Right cardiac atrium (tissue), 5 donors: ENCODE results near the gene PRKAB2. TPM values are rescaled to one million over a fixed set of nuclear protein-coding genes. Genes with fewer than 3 reads are reported as not detected.
A peak's percentile ranks its signal among the peaks of the same experiment; 100 is the strongest.
"Not testable (repeated sequence)": the region's sequence is repeated elsewhere in the genome, so short reads cannot be mapped to it uniquely, and the experiment has no call there.

Source experiments
- ATAC-seq, 2 donors: fragments of 200-7000 bp; cut with Tn5 transposase; one replicate each; pipeline versions ENCODE4 v1.8.0 to v1.9.1; 2020; ENCODE audit warnings: moderate library complexity in 2 of 2, mild to moderate bottlenecking in 1 of 2
- DNase-seq, 3 donors: peaks; one replicate each; pipeline ENCODE4 v3.0.0-alpha.2; 2020
- H3K27ac ChIP-seq: one replicate; pipeline ENCODE4 v1.5.1; 2013; ENCODE audit warnings: mild to moderate bottlenecking, low read length, control low read depth, moderate library complexity
- H3K27me3 ChIP-seq: one replicate; pipeline ENCODE4 v1.6.1; 2013; ENCODE audit not compliant: control insufficient read depth, insufficient read depth
- H3K4me1 ChIP-seq: one replicate; pipeline ENCODE4 v1.6.1; 2013; ENCODE audit warnings: low read length; ENCODE audit not compliant: control insufficient read depth, insufficient read depth
- H3K4me3 ChIP-seq: one replicate; pipeline ENCODE4 v1.5.1; 2013; ENCODE audit warnings: low read length, control low read depth
- H3K9me3 ChIP-seq: one replicate; pipeline ENCODE4 v1.6.1; 2013; ENCODE audit warnings: low read length; ENCODE audit not compliant: control insufficient read depth
- WGBS: extraction: QIAGEN DNeasy Blood & Tissue Kit; methylation state at CpG from one replicate; pipeline ENCODE4 v1.1.7; 2013; 5-methylcytosine and 5-hydroxymethylcytosine counted together
- intact Hi-C, 4 donors: fragments of 100-400 bp; cut with DNase I; formaldehyde crosslinking; loops; one replicate each; pipeline versions ENCODE4 v1.11.0 to v1.14.0; 2022 to 2023
- polyA plus RNA-seq: library from polyadenylated mRNA; stranded (reverse); fragments of 200-250 nt; gene quantifications from one replicate; pipeline ENCODE4 v1.2.3, GENCODE V29; 2013
- total RNA-seq, 4 donors: library from RNA; stranded (reverse); fragmentation: NEBNext Ultra II Directional; extraction: Animal tissue kit (Norgen Biotek cat#: 25700); gene quantifications; one replicate each; pipeline ENCODE4 v1.2.1, GENCODE V29; 2021
- donor health status: healthy with polysubstance abuse.
- donor health status: DM: no; HTN: yes; CAD: no.
- donor health status: DM: no; HTN: no; CAD: no.
- donor health status: DM: no; HTN: yes; CAD: no; lungs with severe emphysema.
- donor health status: DM: yes; HTN: yes; CAD: no.

PRKAB2 gene
- total and polyA plus RNA-seq, 5 donors: 8.3 to 39.0 (median 23.1) TPM

DNA sequence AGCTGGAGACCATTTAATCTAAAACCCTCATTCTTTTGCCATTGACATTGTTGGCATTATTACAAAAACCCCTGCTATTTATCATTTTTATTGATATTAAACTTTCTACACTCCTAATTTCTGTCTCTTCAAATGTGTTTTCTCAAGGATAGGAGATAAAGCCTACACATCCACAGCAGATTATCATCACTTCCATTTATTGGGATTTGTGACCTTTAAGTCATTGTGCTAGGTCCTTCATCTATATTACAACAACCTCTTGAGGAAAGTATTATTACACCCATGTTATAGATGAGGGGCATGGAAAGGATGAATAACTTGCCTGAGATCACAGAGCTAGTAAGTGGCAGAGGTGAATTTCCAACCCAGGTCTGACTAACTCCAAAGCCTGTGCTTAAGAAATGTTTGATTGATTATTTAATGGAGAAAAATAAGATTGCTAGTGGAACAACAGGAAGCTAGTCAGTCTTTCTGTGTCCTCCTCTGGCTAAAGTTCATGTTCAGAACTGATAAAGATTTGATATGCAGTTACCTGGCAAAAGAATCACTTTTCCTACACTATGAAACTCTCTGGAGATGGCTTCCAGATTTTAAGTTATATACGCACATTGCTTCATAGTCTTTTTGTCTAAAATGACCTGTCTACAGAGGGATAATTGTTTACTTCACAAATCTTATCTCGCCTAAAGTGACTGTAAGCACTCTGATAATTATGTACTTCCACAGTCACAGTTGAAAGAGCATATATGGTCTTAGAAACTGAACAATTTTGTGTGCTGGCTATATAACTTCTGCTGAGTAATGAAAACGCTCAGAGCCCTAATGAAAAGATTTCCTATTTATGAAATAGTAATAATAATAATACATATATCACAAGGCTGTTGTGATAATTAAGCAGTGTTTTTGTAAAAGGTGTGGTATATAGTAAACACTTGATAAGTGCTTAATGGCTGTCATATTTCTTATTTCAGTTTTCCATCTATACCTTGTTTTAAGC is 37.9 kb upstream of the PRKAB2 start:
- DNase-seq (no peak), ATAC-seq (no peak)
- WGBS: 90% methylated on average over 3 of the region's 3 CpGs
- Histone ChIP-seq H3K9me3 (no peaks in the 10 kb centered on the region), H3K27ac (no peak overlapping the region), H3K4me1 (no peaks in the 10 kb centered on the region), H3K27me3 (no peaks in the 10 kb centered on the region), H3K4me3 (no peak overlapping the region)
- intact Hi-C loops: no loop called here

DNA sequence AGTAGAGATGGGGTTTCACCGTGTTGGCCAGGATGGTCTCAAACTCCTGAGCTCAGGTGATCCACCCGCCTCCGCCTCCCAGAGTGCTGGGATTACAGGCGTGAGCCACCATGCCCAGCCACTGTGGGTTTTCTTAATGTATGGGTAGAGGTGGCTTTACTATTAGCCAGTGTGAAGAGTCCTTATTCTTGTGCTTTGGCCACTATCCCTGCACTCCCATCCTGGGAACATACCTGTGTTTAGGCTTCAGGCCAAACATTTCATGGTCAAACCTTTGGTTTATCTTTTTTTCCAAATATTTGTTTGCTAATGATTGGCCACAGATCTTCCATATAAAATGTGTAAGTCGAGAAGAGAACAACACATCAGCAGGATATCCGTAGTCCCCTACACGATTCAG is 36.3 kb upstream of the PRKAB2 start:
- Histone ChIP-seq H3K9me3 (no peaks in the 10 kb centered on the region), H3K27ac (no peak overlapping the region), H3K4me1 (no peaks in the 10 kb centered on the region), H3K27me3 (no peaks in the 10 kb centered on the region), H3K4me3 (no peak overlapping the region)
- 96% methylated on average over 7 of the region's 7 CpGs for WGBS
- DNase-seq (no peak), ATAC-seq (no peak)
- intact Hi-C loops: no loop called here

DNA sequence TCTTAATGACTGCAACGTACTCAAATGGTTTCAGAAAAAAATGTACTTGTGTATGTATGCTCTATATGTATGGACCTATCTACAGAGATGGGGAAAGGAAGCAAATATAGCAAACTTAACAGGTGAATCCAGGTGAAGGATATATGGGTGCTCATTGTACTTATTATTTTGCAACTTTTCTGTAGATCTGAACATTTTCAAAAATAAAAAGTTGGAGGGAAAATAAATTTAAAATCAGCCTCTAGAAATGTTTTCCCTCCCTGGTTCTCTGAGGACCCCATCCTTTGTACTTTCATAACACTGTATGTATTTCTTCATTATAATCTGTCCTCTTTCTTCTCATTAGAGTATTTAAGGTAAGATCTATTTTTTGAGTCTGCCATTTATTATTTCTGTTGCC is 34.9 kb upstream of the PRKAB2 start:
- WGBS: 88% methylated on average over 1 of the region's 1 CpG
- intact Hi-C loops: no loop called here
- no peak overlapping the region for H3K4me3 ChIP-seq
- no peaks in the 10 kb centered on the region for H3K9me3 ChIP-seq
- H3K27ac ChIP-seq: no peak overlapping the region
- no peak for DNase-seq
- H3K4me1 ChIP-seq: no peaks in the 10 kb centered on the region
- H3K27me3 ChIP-seq: no peaks in the 10 kb centered on the region
- no peak for ATAC-seq

DNA sequence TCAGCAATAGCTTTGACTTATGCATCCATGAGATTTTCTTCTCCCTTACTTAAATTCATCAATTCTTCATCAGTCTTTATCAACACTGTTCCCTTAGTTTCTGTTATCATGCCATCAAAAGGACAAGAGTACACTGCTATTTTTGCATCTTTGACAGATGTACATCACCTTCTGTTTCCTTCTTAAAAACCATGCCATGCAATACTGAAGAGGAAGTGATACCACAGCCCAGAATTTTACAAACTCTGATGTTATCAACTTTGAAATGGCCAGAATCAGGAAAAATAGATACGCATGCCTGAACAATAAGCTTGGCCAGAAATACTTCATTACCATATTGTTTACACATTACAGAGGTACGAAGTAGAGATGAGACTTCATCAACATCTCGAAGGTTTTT is 31.8 kb upstream of the PRKAB2 start:
- intact Hi-C loops: no loop called here
- Histone ChIP-seq H3K4me3 (no peak overlapping the region), H3K9me3 (no peaks in the 10 kb centered on the region), H3K4me1 (no peaks in the 10 kb centered on the region), H3K27me3 (no peaks in the 10 kb centered on the region), H3K27ac (no peak overlapping the region)
- DNase-seq (no peak), ATAC-seq (no peak)
- 88% methylated on average over 3 of the region's 3 CpGs for WGBS

DNA sequence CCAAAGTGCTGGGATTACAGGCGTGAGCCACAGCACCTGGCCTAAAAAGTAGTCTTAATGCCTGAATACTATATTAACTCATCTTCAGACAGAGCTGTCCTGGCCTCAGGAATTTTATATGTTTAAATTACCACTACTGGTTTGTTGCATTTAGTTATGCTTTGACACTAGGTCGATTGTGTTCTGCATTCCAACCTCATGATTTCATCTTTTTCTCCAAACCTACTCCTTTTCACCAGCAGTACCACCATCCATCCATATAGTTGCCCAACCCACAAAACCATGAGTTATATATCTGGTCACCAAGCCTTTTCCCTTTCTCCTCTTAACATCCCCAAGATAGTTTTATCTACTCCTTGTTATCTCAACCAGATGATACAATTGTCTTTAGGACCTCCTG is 30.3 kb upstream of the PRKAB2 start:
- H3K9me3 ChIP-seq: no peaks in the 10 kb centered on the region
- no peak overlapping the region for H3K27ac ChIP-seq
- H3K4me3 ChIP-seq: no peak overlapping the region
- H3K4me1 ChIP-seq: no peaks in the 10 kb centered on the region
- WGBS: 65% methylated on average over 2 of the region's 2 CpGs
- intact Hi-C loops: no loop called here
- no peak for DNase-seq
- H3K27me3 ChIP-seq: no peaks in the 10 kb centered on the region
- no peak for ATAC-seq

DNA sequence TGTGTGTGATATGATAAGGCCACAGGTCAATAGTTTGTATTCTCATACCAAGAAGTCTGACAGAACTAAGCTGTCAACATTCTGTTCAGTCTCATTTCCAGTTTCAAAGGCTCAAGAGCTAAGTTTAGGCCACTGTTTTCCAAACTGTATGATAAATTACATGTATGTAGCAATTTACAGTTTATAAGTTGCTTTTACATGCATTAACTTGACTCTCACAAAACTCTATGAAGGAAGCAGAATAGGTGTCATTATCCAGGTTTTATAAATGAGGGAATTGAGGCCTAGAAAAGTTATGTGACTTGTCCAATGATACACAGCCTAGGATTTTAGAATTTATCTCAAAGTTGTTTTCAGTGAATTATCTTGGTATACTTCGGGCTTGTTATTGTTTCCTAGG is 29.5 kb upstream of the PRKAB2 start:
- WGBS: 83% methylated on average over 1 of the region's 1 CpG

DNA sequence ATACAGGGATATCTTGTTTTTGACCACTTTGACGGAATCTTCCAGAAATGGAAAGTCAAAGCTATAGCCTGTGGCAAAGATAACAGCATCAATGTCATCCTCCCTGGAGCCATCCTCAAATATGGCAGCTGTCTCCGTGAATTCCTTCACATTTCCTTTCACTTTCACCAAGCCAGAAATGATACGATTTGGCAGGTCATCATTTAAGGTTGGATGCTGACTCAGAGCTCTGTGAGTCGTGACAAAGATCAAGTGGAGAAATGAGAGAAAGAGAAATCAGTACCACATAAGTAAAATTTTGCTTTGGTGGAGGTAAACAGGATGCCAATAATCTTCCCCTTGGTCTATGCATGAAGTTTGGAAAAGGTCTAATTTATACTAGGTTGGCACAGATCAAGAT is 29.0 kb upstream of the PRKAB2 start:
- no peak for DNase-seq
- no peaks in the 10 kb centered on the region for H3K9me3 ChIP-seq
- no peaks in the 10 kb centered on the region for H3K4me1 ChIP-seq
- H3K4me3 ChIP-seq: no peak overlapping the region
- ATAC-seq: no peak
- WGBS: 75% methylated on average over 4 of the region's 4 CpGs
- intact Hi-C loops: no loop called here
- H3K27me3 ChIP-seq: no peaks in the 10 kb centered on the region
- no peak overlapping the region for H3K27ac ChIP-seq

More for the DNA sequence above, 29.5 kb upstream of the PRKAB2 start:
- Histone ChIP-seq H3K4me1 (no peaks in the 10 kb centered on the region), H3K9me3 (no peaks in the 10 kb centered on the region), H3K27ac (no peak overlapping the region), H3K27me3 (no peaks in the 10 kb centered on the region), H3K4me3 (no peak overlapping the region)
- intact Hi-C loops: no loop called here
- ATAC-seq: no peak
- DNase-seq: no peak

DNA sequence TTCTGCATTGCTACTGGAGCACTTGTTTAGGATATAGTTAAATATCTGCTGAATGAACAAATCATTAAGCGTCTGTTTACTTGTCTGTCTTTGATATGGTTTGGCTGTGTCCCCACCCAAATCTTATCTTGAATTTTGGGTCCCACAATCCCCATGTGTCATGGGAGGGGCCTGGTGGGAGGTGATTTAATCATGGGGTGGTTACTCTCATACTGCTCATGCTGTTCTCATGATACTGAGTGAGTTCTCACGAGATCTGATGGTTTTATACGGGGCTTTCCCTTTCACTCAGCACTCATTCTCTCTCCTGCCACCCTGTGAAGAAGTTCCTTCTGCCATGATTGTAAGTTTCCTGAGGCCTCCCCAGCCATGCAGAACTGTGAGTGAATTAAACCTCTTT is 25.1 kb upstream of the PRKAB2 start:
- H3K27ac ChIP-seq, DNase-seq, H3K9me3 ChIP-seq, H3K4me1 ChIP-seq, ATAC-seq, H3K27me3 ChIP-seq, intact Hi-C loops, H3K4me3 ChIP-seq: not testable (repeated sequence)
- WGBS: 75% methylated on average over 3 of the region's 3 CpGs

DNA sequence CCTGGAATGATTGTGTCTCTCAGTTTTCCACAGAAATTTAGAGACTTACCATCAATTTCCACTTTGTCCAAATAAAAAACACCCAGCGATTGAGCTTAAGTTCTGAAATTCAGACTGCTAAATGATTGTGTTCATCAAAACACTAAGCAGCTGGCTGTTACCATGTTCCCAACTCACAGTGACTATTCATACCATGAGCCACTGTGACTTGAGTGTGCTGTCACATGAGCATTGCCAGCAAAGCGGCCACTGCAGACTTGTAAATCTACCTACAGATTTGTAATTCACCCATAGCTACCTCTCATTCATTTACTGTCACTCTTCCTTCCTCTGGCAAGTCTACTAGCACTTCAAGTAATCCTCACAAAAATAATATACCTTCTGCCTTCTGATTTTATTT is 17.2 kb upstream of the PRKAB2 start:
- intact Hi-C loops: no loop called here
- no peaks in the 10 kb centered on the region for H3K4me1 ChIP-seq
- no peaks in the 10 kb centered on the region for H3K27me3 ChIP-seq
- no peak overlapping the region for H3K4me3 ChIP-seq
- ATAC-seq (no peak), DNase-seq (no peak)
- no peaks in the 10 kb centered on the region for H3K9me3 ChIP-seq
- WGBS: 90% methylated on average over 2 of the region's 2 CpGs
- H3K27ac ChIP-seq: no peak overlapping the region

DNA sequence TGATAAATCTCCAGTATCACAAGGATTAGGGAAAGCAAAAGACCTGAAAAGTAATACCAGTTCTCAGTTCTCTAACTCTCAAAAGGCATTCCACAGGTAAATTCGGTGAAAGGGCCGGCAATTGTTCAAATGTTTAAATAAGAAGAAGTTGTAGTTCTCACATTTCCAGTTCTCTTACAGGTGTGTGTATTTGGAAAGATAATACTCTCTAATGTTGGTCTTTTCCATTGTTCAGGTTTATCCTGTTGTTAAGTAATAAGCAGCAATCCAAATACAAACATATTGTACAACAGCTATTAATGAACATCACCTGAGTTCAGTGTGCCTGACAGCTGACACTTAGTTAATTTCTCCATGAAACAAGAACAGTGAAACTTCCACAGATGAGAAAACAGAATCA is 13.2 kb upstream of the PRKAB2 start:
- intact Hi-C loops: no loop called here
- ATAC-seq (no peak), DNase-seq (no peak)

DNA sequence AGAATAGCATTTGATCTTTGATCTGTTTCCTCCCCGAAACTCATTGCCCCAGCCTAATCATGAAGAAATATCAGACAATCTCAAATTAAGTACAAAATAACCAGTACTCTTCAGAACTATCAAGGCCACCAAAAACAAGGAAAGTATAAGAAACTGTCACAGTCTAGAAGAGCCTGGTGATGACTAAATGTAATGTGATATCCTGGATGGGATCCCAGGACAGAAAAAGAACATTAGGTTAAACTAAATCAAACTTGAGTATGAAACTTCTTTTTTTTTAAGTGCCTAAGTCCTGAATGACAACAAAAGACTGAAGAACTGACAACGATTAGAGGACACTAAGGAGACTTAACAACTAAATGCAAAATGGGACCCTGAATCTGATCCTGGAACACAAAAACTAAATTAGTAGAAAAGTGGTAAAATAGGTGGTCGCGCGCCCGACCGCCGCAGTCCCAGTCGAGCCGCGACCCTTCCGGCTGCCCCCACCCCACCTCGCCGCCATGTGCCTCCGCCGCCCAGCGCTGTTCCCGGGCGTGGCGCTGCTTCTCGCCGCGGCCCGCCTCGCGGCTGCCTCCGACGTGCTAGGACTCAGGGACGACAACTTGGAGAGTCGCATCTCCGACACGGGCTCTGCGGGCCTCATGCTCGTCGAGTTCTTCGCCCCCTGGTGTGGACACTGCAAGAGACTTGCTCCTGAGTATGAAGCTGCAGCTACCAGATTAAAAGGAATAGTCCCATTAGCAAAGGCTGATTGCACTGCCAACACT is 5.5 kb upstream of the PRKAB2 start:
- WGBS: 23% methylated on average over 36 of the region's 36 CpGs
- no peak overlapping the region for H3K27ac ChIP-seq
- DNase-seq (peak; percentile 23 to 66 (median 64)), ATAC-seq (peak; percentile 59 to 61)
- intact Hi-C loops: loop anchor here in 1 of 4 donors (10.0 kb wide), 1 partner anchor 47 kb away; the partner anchor contains the start of gene FMO5
- peaks cover 7% of the 10 kb centered on the region for H3K4me1 ChIP-seq
- H3K27me3 ChIP-seq: no peaks in the 10 kb centered on the region
- H3K4me3 ChIP-seq: no peak overlapping the region
- H3K9me3 ChIP-seq: no peaks in the 10 kb centered on the region

More for the DNA sequence above, 13.2 kb upstream of the PRKAB2 start:
- H3K9me3 ChIP-seq: no peaks in the 10 kb centered on the region
- no peak overlapping the region for H3K27ac ChIP-seq
- no peak overlapping the region for H3K4me3 ChIP-seq
- H3K4me1 ChIP-seq: no peaks in the 10 kb centered on the region
- H3K27me3 ChIP-seq: no peaks in the 10 kb centered on the region
- 90% methylated on average over 2 of the region's 2 CpGs for WGBS
